Trophoblast cell (in vitro differentiated cells and primary cell): ENCODE measurements around the gene HEATR5A.

Experiments used
- DNase-seq, 2 donors: peaks; one replicate each; pipeline ENCODE4 v3.0.0-alpha.2; 2016
- H2AFZ ChIP-seq: 2 replicates; pipeline ENCODE4 v1.6.1; 2013; ENCODE audit warnings: low read length, moderate library complexity, mild to moderate bottlenecking; ENCODE audit not compliant: insufficient read depth, poor library complexity
- H2AK5ac ChIP-seq: 2 replicates; pipeline ENCODE4 v1.6.1; 2013; ENCODE audit warnings: mild to moderate bottlenecking, low read length
- H2BK120ac ChIP-seq: 2 replicates; pipeline ENCODE4 v1.6.1; 2013; ENCODE audit warnings: low read length, mild to moderate bottlenecking, moderate library complexity; ENCODE audit not compliant: insufficient read depth, poor library complexity
- H2BK12ac ChIP-seq: 2 replicates; pipeline ENCODE4 v1.6.1; 2013; ENCODE audit warnings: mild to moderate bottlenecking, low read length, moderate library complexity
- H2BK5ac ChIP-seq: 2 replicates; pipeline ENCODE4 v1.6.1; 2013; ENCODE audit warnings: low read length, low read depth, moderate library complexity, mild to moderate bottlenecking; ENCODE audit not compliant: poor library complexity
- H3K14ac ChIP-seq: 2 replicates; pipeline ENCODE4 v1.6.1; 2013; ENCODE audit warnings: mild to moderate bottlenecking, low read length
- H3K18ac ChIP-seq: 2 replicates; pipeline ENCODE4 v1.6.1; 2013; ENCODE audit warnings: mild to moderate bottlenecking, low read length
- H3K23ac ChIP-seq: 2 replicates; pipeline ENCODE4 v1.6.1; 2013; ENCODE audit warnings: low read length
- H3K27ac ChIP-seq: 2 replicates; pipeline ENCODE4 v1.5.1; 2013; ENCODE audit warnings: low read depth, mild to moderate bottlenecking, inconsistent platforms, low read length, moderate library complexity
- H3K27me3 ChIP-seq: 2 replicates; pipeline ENCODE4 v1.6.1; 2013; ENCODE audit warnings: inconsistent platforms, mild to moderate bottlenecking, low read length, moderate library complexity; ENCODE audit not compliant: insufficient read depth
- H3K36me3 ChIP-seq, 2 experiments: 1 replicate in 1 of 2; 2 replicates in 1 of 2; pipeline ENCODE4 v1.6.1; 2013; ENCODE audit warnings: low read length in 2 of 2, mild to moderate bottlenecking in 2 of 2, moderate library complexity in 1 of 2; ENCODE audit not compliant: insufficient read depth in 2 of 2, control insufficient read depth in 1 of 2
- H3K4ac ChIP-seq: 2 replicates; pipeline ENCODE4 v1.6.1; 2013; ENCODE audit warnings: low read depth, mild to moderate bottlenecking, low read length, moderate library complexity
- H3K4me1 ChIP-seq, 2 experiments: 1 replicate in 1 of 2; 2 replicates in 1 of 2; pipeline ENCODE4 v1.6.1; 2013; ENCODE audit warnings: low read length in 2 of 2, mild to moderate bottlenecking in 2 of 2, moderate library complexity in 1 of 2; ENCODE audit not compliant: insufficient read depth in 2 of 2, control insufficient read depth in 1 of 2
- H3K4me2 ChIP-seq: 2 replicates; pipeline ENCODE4 v1.6.1; 2013; ENCODE audit warnings: inconsistent platforms, mild to moderate bottlenecking, low read length, moderate library complexity
- H3K4me3 ChIP-seq: 2 replicates; pipeline ENCODE4 v1.5.1; 2013; ENCODE audit warnings: mild to moderate bottlenecking, low read depth, low read length, inconsistent platforms
- H3K79me1 ChIP-seq: one replicate; pipeline ENCODE4 v1.6.1; 2013; ENCODE audit warnings: low read length
- H3K79me2 ChIP-seq: 2 replicates; pipeline ENCODE4 v1.6.1; 2013; ENCODE audit warnings: low read length, mild to moderate bottlenecking; ENCODE audit not compliant: control insufficient read depth, insufficient read depth, poor library complexity
- H3K9ac ChIP-seq: 2 replicates; pipeline ENCODE4 v1.6.1; 2013; ENCODE audit warnings: mild to moderate bottlenecking, low read length
- H3K9me3 ChIP-seq: 2 replicates; pipeline ENCODE4 v1.6.1; 2013; ENCODE audit warnings: low read depth, mild to moderate bottlenecking, control low read depth, inconsistent platforms, low read length; ENCODE audit not compliant: insufficient read depth
- H4K12ac ChIP-seq: 2 replicates; pipeline ENCODE4 v1.6.1; 2013; ENCODE audit warnings: low read depth, mild to moderate bottlenecking, low read length, moderate library complexity
- H4K8ac ChIP-seq: 2 replicates; pipeline ENCODE4 v1.6.1; 2013; ENCODE audit warnings: low read depth, mild to moderate bottlenecking, low read length, moderate library complexity
- H4K91ac ChIP-seq: one replicate; pipeline ENCODE4 v1.6.1; 2013; ENCODE audit warnings: low read depth, mild to moderate bottlenecking, low read length, moderate library complexity
- WGBS: extraction: QIAGEN DNeasy Blood & Tissue Kit; methylation state at CpG from one replicate; pipeline ENCODE4 v1.1.7; 2013; ENCODE audit warnings: missing lambda C conversion rate; ENCODE audit not compliant: insufficient read length, insufficient coverage; ENCODE audit errors: extremely low coverage; 5-methylcytosine and 5-hydroxymethylcytosine counted together

Gene HEATR5A

GRCh38 chr14:31271648-31272047, 148.7 kb downstream of the HEATR5A start:
- no peak overlapping the region for H2BK120ac ChIP-seq
- H3K4me3 ChIP-seq, result no peak overlapping the region
- H3K4me2 ChIP-seq, result no peak overlapping the region
- H3K79me2 ChIP-seq, result no peaks in the 10 kb centered on the region
- H3K4ac ChIP-seq, result no peak overlapping the region
- no peak overlapping the region for H4K12ac ChIP-seq
- H3K4me1 ChIP-seq, result no peaks in the 10 kb centered on the region
- H3K27ac ChIP-seq, result no peak overlapping the region
- peaks cover 5% of the 10 kb centered on the region for H3K9me3 ChIP-seq
- no peak overlapping the region for H4K8ac ChIP-seq
- no peaks in the 10 kb centered on the region for H3K27me3 ChIP-seq
- no peak overlapping the region for H2BK12ac ChIP-seq
- no peak overlapping the region for H3K9ac ChIP-seq
- no CpG with 5 or more reads among the region's 8 CpGs for WGBS
- no peak overlapping the region for H3K14ac ChIP-seq
- H4K91ac ChIP-seq, result no peak overlapping the region
- H3K79me1 ChIP-seq, result no peaks in the 10 kb centered on the region
- no peaks in the 10 kb centered on the region for H3K36me3 ChIP-seq
- DNase-seq, result no peak
- H3K18ac ChIP-seq, result no peak overlapping the region
- no peak overlapping the region for H2BK5ac ChIP-seq
- no peak overlapping the region for H3K23ac ChIP-seq
- no peak overlapping the region for H2AFZ ChIP-seq
- no peak overlapping the region for H2AK5ac ChIP-seq

GRCh38 chr14:31270196-31270772, 150.1 kb downstream of the HEATR5A start:
- peaks cover 5% of the 10 kb centered on the region for H3K9me3 ChIP-seq
- H2BK120ac ChIP-seq, result no peak overlapping the region
- no peak overlapping the region for H3K18ac ChIP-seq
- no peak overlapping the region for H3K27ac ChIP-seq
- H3K23ac ChIP-seq, result no peak overlapping the region
- no peaks in the 10 kb centered on the region for H3K79me2 ChIP-seq
- no peak overlapping the region for H3K4ac ChIP-seq
- H2AFZ ChIP-seq, result no peak overlapping the region
- H3K4me2 ChIP-seq, result no peak overlapping the region
- H2BK12ac ChIP-seq, result no peak overlapping the region
- peaks cover 0 to 3% of the 10 kb centered on the region in 2 experiments for H3K4me1 ChIP-seq
- no peak overlapping the region for H2BK5ac ChIP-seq
- peak; percentile 35 to 66 for DNase-seq
- H3K36me3 ChIP-seq, result no peaks in the 10 kb centered on the region
- H3K14ac ChIP-seq, result no peak overlapping the region
- H4K91ac ChIP-seq, result no peak overlapping the region
- no peak overlapping the region for H4K8ac ChIP-seq
- no peak overlapping the region for H4K12ac ChIP-seq
- H3K9ac ChIP-seq, result no peak overlapping the region
- no peaks in the 10 kb centered on the region for H3K79me1 ChIP-seq
- no peaks in the 10 kb centered on the region for H3K27me3 ChIP-seq
- no peak overlapping the region for H3K4me3 ChIP-seq
- WGBS, result no CpG with 5 or more reads among the region's 4 CpGs
- H2AK5ac ChIP-seq, result no peak overlapping the region

- no peaks in the 10 kb centered on the region for H3K36me3 ChIP-seq
- H3K9me3 ChIP-seq, result peaks cover 5% of the 10 kb centered on the region
- no peaks in the 10 kb centered on the region for H3K79me1 ChIP-seq
- no peak overlapping the region for H3K4ac ChIP-seq
- no peak overlapping the region for H2BK120ac ChIP-seq
- H3K4me2 ChIP-seq, result no peak overlapping the region
- no peak overlapping the region for H3K18ac ChIP-seq
- no peak overlapping the region for H3K27ac ChIP-seq
- no peak overlapping the region for H2BK12ac ChIP-seq
- H3K27me3 ChIP-seq, result no peaks in the 10 kb centered on the region
- no peak overlapping the region for H2AK5ac ChIP-seq
- H3K4me1 ChIP-seq, result peaks cover 0 to 3% of the 10 kb centered on the region in 2 experiments
- H3K23ac ChIP-seq, result no peak overlapping the region
- no peak overlapping the region for H4K12ac ChIP-seq
- no peaks in the 10 kb centered on the region for H3K79me2 ChIP-seq
- H3K14ac ChIP-seq, result no peak overlapping the region
- DNase-seq, result no peak
- H3K4me3 ChIP-seq, result no peak overlapping the region
- H2AFZ ChIP-seq, result no peak overlapping the region
- no peak overlapping the region for H4K8ac ChIP-seq
- H4K91ac ChIP-seq, result no peak overlapping the region
- no peak overlapping the region for H3K9ac ChIP-seq
- no peak overlapping the region for H2BK5ac ChIP-seq
- no CpG with 5 or more reads among the region's 3 CpGs for WGBS
Observed at GRCh38 chr14:31269634-31270195, 150.6 kb downstream of the HEATR5A start.

GRCh38 chr14:31268216-31268615, 152.1 kb downstream of the HEATR5A start:
- Histone ChIP-seq H2BK5ac (no peak overlapping the region), H3K4me2 (no peak overlapping the region), H4K91ac (no peak overlapping the region), H3K79me2 (no peaks in the 10 kb centered on the region), H3K79me1 (no peaks in the 10 kb centered on the region), H3K18ac (no peak overlapping the region), H3K4me3 (no peak overlapping the region), H3K4me1 (peaks cover 0 to 8% of the 10 kb centered on the region in 2 experiments), H3K36me3 (no peaks in the 10 kb centered on the region), H3K9ac (no peak overlapping the region), H2BK120ac (no peak overlapping the region), H2AFZ (no peak overlapping the region), H3K23ac (no peak overlapping the region), H3K27ac (no peak overlapping the region), H4K12ac (no peak overlapping the region), H2BK12ac (no peak overlapping the region), H4K8ac (no peak overlapping the region), H3K27me3 (no peaks in the 10 kb centered on the region), H2AK5ac (no peak overlapping the region), H3K14ac (no peak overlapping the region), H3K4ac (no peak overlapping the region), H3K9me3 (peaks cover 5% of the 10 kb centered on the region)
- DNase-seq, result no peak
- no CpG with 5 or more reads among the region's 3 CpGs for WGBS
